Karpas-422 (cell line): Measurements from ENCODE around the gene SDK1. TPM values are rescaled to one million over a fixed set of nuclear protein-coding genes. Genes with fewer than 3 reads are reported as not detected.

ENCODE experiments used
- DNase-seq: peaks from one replicate; pipeline ENCODE4 v3.0.0-alpha.2; 2015
- H2AFZ ChIP-seq: fragments of 200-600 bp; sonication (generic); 2 replicates; pipeline ENCODE4 v1.6.1; 2014; ENCODE audit warnings: antibody characterized with exemption, low read length, mixed read lengths
- H3K27ac ChIP-seq: fragments of 200-600 bp; sonication (generic); 2 replicates; pipeline ENCODE4 v1.5.1; 2014; ENCODE audit warnings: mild to moderate bottlenecking, low read length, moderate library complexity
- H3K27me3 ChIP-seq: fragments of 200-600 bp; sonication (generic); 2 replicates; pipeline ENCODE4 v1.6.1; 2014; ENCODE audit warnings: low read length, mixed read lengths
- H3K36me3 ChIP-seq: fragments of 200-600 bp; sonication (generic); 2 replicates; pipeline ENCODE4 v1.6.1; 2014; ENCODE audit warnings: low read length, mixed read lengths; ENCODE audit not compliant: insufficient read depth
- H3K4me1 ChIP-seq: fragments of 200-600 bp; sonication (generic); 2 replicates; pipeline ENCODE4 v1.6.1; 2014; ENCODE audit warnings: mild to moderate bottlenecking, low read length, mixed read lengths
- H3K4me2 ChIP-seq: fragments of 200-600 bp; sonication (generic); 2 replicates; pipeline ENCODE4 v1.6.1; 2014; ENCODE audit warnings: low read length, low read depth, mild to moderate bottlenecking; ENCODE audit not compliant: poor library complexity, severe bottlenecking
- H3K4me3 ChIP-seq: fragments of 200-600 bp; sonication (generic); 2 replicates; pipeline ENCODE4 v1.5.1; 2014; ENCODE audit warnings: mild to moderate bottlenecking, antibody characterized with exemption, low read length, mixed read lengths
- H3K79me2 ChIP-seq: fragments of 200-600 bp; sonication (generic); 2 replicates; pipeline ENCODE4 v1.6.1; 2014; ENCODE audit warnings: mild to moderate bottlenecking, low read length, mixed read lengths
- H3K9ac ChIP-seq: fragments of 200-600 bp; sonication (generic); 2 replicates; pipeline ENCODE4 v1.6.0; 2014; ENCODE audit warnings: low read length
- H3K9me2 ChIP-seq: fragments of 200-600 bp; sonication (generic), shearing (Covaris generic); replicated peaks from 2 replicates; pipeline ENCODE4 v1.6.0; 2014; ENCODE audit warnings: mild to moderate bottlenecking, low read length, moderate library complexity; ENCODE audit not compliant: insufficient read depth
- H3K9me3 ChIP-seq: fragments of 300-700, 200-600 bp; sonication (generic); 2 replicates; pipeline ENCODE4 v1.6.1; 2014; ENCODE audit warnings: low read length, mixed read lengths
- H4K20me1 ChIP-seq: fragments of 200-600 bp; sonication (generic); 2 replicates; pipeline ENCODE4 v1.6.1; 2014; ENCODE audit warnings: mild to moderate bottlenecking, antibody characterized with exemption, low read length, low read depth; ENCODE audit not compliant: insufficient read depth
- total RNA-seq: library from RNA; depleted of rRNA; stranded (reverse); fragments of >200 nt; shearing (Covaris generic); gene quantifications from 2 replicates; pipeline ENCODE4 v1.2.3, GENCODE V29; 2014; ENCODE audit warnings: low replicate concordance

SDK1 gene
- total RNA-seq, 1 experiment from 2014 or later = not detected

DNA sequence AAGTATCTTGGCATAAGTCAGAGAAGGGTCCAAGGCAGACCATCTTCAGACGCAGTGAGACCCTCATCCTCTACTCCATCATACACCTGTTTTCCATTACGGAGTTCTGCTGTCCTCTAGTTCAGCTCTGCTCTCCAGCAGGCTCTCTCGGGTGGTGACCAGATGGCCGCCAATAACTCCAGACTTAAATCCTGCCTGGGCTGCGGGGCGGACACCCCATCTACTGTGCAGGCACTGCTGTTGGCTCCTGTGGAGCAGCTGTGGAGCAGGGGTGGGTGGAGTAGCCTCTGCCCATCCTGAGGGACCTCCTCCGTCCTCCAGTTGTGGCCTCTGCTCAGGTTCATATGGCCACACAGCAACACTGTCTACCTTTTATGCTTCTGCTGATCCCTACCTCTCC is 608.1 kb downstream of the SDK1 start:
- Histone ChIP-seq H3K27ac (no peak overlapping the region), H3K9ac (no peak overlapping the region), H2AFZ (no peak overlapping the region), H3K4me2 (no peak overlapping the region), H4K20me1 (no peaks in the 10 kb centered on the region), H3K9me2 (no peaks in the 10 kb centered on the region), H3K4me1 (no peaks in the 10 kb centered on the region), H3K36me3 (no peaks in the 10 kb centered on the region), H3K4me3 (no peak overlapping the region), H3K27me3 (no peaks in the 10 kb centered on the region), H3K79me2 (no peaks in the 10 kb centered on the region), H3K9me3 (no peaks in the 10 kb centered on the region)
- DNase-seq = no peak

DNA sequence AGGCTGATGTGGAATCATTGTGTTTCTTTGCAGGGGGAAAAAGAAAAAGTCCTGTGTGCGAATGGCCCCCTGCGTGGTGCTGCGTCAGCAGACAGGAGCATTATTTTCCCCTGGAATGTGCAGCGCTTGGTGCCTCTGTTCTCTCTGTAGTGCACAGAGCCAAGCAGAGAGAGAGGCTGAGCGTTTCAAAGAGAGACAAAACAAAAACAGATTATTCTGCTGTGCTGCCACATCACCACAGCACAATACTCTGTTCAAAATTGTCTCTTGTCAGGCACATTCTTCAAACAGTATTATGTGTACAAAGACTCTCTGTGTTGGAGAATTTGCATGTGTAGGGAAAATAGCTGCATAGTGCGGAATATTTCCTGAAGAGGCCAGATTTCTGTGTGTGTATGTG is 609.0 kb downstream of the SDK1 start:
- Histone ChIP-seq H3K4me3 (no peak overlapping the region), H3K4me1 (no peaks in the 10 kb centered on the region), H3K79me2 (no peaks in the 10 kb centered on the region), H3K27me3 (no peaks in the 10 kb centered on the region), H3K36me3 (no peaks in the 10 kb centered on the region), H3K9ac (no peak overlapping the region), H2AFZ (no peak overlapping the region), H3K9me3 (no peaks in the 10 kb centered on the region), H3K4me2 (no peak overlapping the region), H3K9me2 (no peaks in the 10 kb centered on the region), H4K20me1 (no peaks in the 10 kb centered on the region), H3K27ac (no peak overlapping the region)
- DNase-seq = no peak

DNA sequence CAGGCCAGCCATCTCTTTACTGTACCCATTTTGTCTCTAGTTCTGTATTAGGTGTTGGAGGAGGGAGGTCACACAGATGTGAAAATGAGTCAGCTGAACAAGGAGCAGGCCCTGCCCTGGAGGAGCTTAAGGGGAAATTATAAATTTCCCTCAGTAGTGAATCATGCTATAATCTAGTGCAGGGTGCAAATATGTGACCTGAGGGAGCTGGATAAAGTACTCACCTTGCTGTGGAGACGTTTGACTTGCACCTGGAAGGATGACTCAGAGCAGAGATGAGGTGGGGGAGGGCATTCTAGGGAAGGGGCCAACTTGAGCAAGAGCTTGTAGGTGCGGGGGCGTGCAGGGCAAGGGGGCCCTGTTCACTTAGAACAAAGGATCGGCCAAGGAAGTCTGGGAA is 610.6 kb downstream of the SDK1 start:
- Histone ChIP-seq H3K27ac (no peak overlapping the region), H3K27me3 (no peaks in the 10 kb centered on the region), H3K36me3 (no peaks in the 10 kb centered on the region), H3K9ac (no peak overlapping the region), H3K4me1 (no peaks in the 10 kb centered on the region), H3K79me2 (no peaks in the 10 kb centered on the region), H3K9me2 (no peaks in the 10 kb centered on the region), H3K9me3 (no peaks in the 10 kb centered on the region), H4K20me1 (no peaks in the 10 kb centered on the region), H2AFZ (no peak overlapping the region), H3K4me3 (no peak overlapping the region), H3K4me2 (no peak overlapping the region)
- no peak for DNase-seq

GRCh38 chr7:3912291-3912690 is 611.2 kb downstream of the SDK1 start:
- H3K9me2 ChIP-seq = no peaks in the 10 kb centered on the region
- no peaks in the 10 kb centered on the region for H3K4me1 ChIP-seq
- H3K9me3 ChIP-seq = no peaks in the 10 kb centered on the region
- no peaks in the 10 kb centered on the region for H4K20me1 ChIP-seq
- no peak overlapping the region for H2AFZ ChIP-seq
- H3K27ac ChIP-seq = no peak overlapping the region
- H3K79me2 ChIP-seq = no peaks in the 10 kb centered on the region
- no peak for DNase-seq
- H3K9ac ChIP-seq = no peak overlapping the region
- no peak overlapping the region for H3K4me2 ChIP-seq
- H3K27me3 ChIP-seq = no peaks in the 10 kb centered on the region
- H3K4me3 ChIP-seq = no peak overlapping the region
- no peaks in the 10 kb centered on the region for H3K36me3 ChIP-seq

GRCh38 chr7:3914051-3914775 is 613.2 kb downstream of the SDK1 start:
- no peaks in the 10 kb centered on the region for H3K4me1 ChIP-seq
- no peaks in the 10 kb centered on the region for H3K79me2 ChIP-seq
- H4K20me1 ChIP-seq = no peaks in the 10 kb centered on the region
- H3K9ac ChIP-seq = no peak overlapping the region
- H3K4me2 ChIP-seq = no peak overlapping the region
- no peak overlapping the region for H3K4me3 ChIP-seq
- no peak overlapping the region for H3K27ac ChIP-seq
- no peaks in the 10 kb centered on the region for H3K9me2 ChIP-seq
- no peaks in the 10 kb centered on the region for H3K27me3 ChIP-seq
- H3K36me3 ChIP-seq = no peaks in the 10 kb centered on the region
- no peak for DNase-seq
- H3K9me3 ChIP-seq = no peaks in the 10 kb centered on the region
- H2AFZ ChIP-seq = no peak overlapping the region

- H3K79me2 ChIP-seq = no peaks in the 10 kb centered on the region
- H3K9me2 ChIP-seq = no peaks in the 10 kb centered on the region
- H2AFZ ChIP-seq = no peak overlapping the region
- no peak overlapping the region for H3K27ac ChIP-seq
- H3K9ac ChIP-seq = no peak overlapping the region
- H3K4me3 ChIP-seq = no peak overlapping the region
- H3K4me2 ChIP-seq = no peak overlapping the region
- no peak for DNase-seq
- no peaks in the 10 kb centered on the region for H3K4me1 ChIP-seq
- H3K9me3 ChIP-seq = no peaks in the 10 kb centered on the region
- no peaks in the 10 kb centered on the region for H4K20me1 ChIP-seq
- no peaks in the 10 kb centered on the region for H3K36me3 ChIP-seq
- no peaks in the 10 kb centered on the region for H3K27me3 ChIP-seq
Measured at GRCh38 chr7:3915337-3915878, 614.4 kb downstream of the SDK1 start.

DNA sequence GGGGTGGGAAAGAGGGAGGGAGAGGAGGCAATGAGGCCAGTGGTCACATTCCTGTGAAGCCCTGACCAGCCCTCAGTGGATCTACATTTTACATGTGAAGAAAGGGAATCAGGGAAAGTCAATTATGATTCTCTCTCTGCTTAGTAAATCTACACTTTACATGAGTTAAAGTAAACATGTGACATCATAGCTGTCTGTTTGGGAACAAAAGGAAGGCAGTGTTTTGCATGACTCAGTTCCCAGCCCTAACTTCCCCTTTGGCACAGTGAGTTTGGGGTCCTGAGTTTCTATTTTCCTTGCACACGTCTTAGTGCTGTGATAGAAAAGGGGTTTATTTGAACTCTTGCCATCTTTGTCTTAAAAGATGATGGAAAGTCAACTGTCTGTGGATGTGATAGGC is 615.1 kb downstream of the SDK1 start:
- Histone ChIP-seq H3K4me1 (no peaks in the 10 kb centered on the region), H3K79me2 (no peaks in the 10 kb centered on the region), H3K27me3 (no peaks in the 10 kb centered on the region), H3K4me2 (no peak overlapping the region), H3K9me2 (no peaks in the 10 kb centered on the region), H4K20me1 (no peaks in the 10 kb centered on the region), H2AFZ (no peak overlapping the region), H3K4me3 (no peak overlapping the region), H3K36me3 (no peaks in the 10 kb centered on the region), H3K9ac (no peak overlapping the region), H3K9me3 (no peaks in the 10 kb centered on the region), H3K27ac (no peak overlapping the region)
- no peak for DNase-seq

DNA sequence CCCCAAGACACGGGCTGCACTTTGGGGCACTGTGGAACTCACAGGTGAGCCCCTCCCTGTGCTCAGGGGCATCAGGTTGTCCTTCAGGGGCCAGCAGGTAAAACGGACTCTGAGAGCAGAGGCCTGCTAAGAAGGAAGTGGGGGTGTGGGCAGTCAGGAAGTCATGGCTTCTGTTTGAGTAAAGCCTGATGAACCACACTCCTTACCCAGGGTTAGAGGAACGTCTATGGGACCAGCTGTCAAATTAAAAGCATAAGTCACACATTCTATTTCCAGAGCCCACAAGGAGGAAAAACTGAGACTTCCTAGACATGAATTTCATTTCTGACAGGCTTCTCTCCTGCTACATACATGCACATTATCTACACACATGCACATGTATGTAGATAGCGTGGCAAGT is 616.4 kb downstream of the SDK1 start:
- Histone ChIP-seq H3K36me3 (no peaks in the 10 kb centered on the region), H3K9me3 (no peaks in the 10 kb centered on the region), H4K20me1 (no peaks in the 10 kb centered on the region), H3K4me1 (no peaks in the 10 kb centered on the region), H2AFZ (no peak overlapping the region), H3K9me2 (no peaks in the 10 kb centered on the region), H3K9ac (no peak overlapping the region), H3K79me2 (no peaks in the 10 kb centered on the region), H3K4me2 (no peak overlapping the region), H3K4me3 (no peak overlapping the region), H3K27me3 (no peaks in the 10 kb centered on the region), H3K27ac (no peak overlapping the region)
- no peak for DNase-seq
